ENCODE measurements around the gene MTCL1.

MTCL1 gene

GRCh38 chr18:8816220-8816619, 110.9 kb downstream of the MTCL1 start:
- no peak for DNase-seq

- DNase-seq: no peak
These were observed 111.5 kb downstream of the MTCL1 start for GRCh38 chr18:8816816-8817215.

DNA sequence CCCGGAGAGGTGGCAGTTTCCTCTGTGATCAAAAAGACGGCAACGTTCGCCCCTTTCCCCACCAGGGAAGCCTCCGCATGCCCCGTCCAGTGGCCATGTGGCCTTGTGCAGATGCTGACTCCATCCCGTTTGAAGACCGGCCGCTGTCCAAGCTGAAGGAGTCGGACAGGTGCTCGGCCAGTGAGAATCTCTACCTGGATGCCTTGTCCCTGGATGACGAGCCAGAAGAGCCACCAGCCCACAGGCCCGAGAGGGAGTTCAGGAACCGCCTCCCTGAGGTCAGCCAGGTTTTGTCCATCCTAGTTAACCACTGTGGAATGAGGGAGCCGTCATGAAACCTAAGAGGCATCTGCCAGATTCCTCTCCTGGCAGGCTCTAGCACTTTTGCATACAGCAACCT, 113.6 kb downstream of the MTCL1 start:
- no peak for DNase-seq

GRCh38 chr18:8820396-8821082, 115.2 kb downstream of the MTCL1 start:
- DNase-seq: no peak

- DNase-seq: no peak
These were observed 115.7 kb downstream of the MTCL1 start for GRCh38 chr18:8821083-8821465.

- no peak for DNase-seq
These were observed 116.2 kb downstream of the MTCL1 start for GRCh38 chr18:8821531-8821930.

- no peak for DNase-seq
These were observed 117.3 kb downstream of the MTCL1 start for GRCh38 chr18:8822643-8823042.

DNA sequence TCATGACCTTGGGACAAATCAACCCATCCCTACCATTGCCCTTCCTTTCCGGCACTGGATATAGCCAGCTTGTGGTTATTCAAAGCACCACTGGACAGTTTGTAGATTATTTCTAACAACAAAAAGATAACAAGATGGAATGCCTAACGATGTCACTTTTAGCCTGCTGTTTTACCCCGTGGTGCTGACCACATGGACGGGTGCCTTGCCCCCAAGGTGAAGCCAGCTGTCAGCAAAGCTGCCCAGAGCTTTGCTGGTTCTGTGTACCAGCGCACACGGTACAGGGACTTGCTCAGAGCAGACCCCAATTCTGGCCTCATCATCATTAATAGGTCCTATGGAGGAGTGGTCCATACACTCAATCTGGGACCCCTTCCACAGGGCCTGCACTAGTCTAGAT, 118.2 kb downstream of the MTCL1 start:
- no peak for DNase-seq

DNA sequence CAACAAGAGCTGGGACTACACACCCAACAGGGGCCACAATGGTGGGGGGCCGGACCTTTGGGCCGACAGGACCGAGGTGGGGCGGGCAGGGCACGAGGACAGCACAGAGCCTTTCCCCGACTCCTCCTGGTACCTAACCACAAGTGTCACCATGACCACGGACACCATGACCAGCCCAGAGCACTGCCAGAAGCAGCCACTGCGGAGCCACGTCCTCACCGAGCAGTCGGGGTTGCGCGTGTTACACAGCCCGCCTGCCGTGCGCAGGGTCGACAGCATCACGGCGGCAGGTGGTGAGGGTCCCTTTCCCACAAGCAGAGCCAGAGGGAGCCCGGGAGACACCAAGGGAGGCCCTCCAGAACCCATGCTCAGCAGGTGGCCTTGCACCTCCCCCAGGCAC, 119.5 kb downstream of the MTCL1 start:
- DNase-seq: no peak

DNA sequence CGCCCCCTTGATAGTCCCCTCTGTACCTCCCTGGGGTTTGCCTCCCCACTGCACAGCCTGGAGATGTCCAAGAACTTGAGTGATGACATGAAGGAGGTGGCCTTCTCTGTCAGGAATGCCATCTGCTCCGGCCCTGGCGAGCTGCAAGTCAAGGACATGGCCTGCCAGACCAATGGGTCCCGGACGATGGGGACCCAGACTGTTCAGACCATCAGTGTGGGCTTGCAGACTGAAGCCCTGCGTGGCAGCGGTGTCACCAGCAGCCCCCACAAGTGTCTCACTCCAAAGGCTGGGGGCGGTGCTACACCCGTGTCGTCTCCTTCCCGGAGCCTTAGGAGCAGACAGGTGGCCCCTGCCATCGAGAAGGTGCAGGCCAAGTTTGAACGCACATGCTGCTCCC, 119.9 kb downstream of the MTCL1 start:
- DNase-seq: no peak

DNA sequence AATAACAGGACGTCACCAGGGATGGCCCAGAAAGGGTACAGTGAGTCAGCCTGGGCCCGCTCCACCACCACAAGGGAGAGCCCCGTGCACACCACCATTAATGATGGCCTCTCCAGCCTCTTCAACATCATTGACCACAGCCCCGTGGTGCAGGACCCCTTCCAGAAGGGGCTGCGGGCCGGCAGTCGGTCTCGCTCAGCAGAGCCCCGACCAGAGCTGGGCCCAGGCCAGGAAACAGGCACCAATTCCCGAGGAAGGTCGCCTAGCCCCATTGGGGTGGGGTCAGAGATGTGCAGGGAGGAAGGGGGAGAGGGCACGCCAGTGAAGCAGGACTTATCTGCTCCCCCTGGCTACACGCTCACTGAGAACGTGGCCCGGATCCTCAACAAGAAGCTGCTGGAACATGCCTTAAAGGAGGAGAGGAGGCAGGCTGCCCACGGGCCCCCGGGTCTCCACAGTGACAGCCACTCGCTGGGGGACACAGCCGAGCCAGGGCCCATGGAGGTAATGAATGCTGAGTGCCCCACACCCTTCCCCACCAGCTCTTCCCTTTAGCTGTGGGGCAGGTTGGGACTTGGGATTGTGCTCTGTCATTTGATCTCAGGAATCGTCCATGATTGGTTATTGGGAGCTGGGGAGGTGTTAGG, 120.5 kb downstream of the MTCL1 start:
- DNase-seq: no peak

DNA sequence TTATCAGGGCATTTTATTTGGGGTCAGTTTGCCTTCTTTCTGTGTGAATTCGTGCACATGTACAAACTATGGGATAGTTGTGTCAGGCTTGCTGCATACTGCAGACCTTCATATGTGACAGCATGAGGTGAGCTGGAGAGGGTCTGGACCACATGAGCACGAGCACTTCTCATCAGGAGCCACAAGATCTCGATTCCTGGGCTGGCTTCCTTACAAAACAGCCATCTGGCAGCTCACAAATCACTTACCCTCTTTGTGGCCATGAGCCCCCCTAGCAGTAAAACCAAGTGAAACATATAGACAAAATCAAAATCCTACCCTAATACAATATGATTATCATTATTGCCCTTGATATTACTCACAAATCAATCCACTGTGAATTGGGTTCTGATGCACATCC, 121.2 kb downstream of the MTCL1 start:
- DNase-seq: no peak

DNA sequence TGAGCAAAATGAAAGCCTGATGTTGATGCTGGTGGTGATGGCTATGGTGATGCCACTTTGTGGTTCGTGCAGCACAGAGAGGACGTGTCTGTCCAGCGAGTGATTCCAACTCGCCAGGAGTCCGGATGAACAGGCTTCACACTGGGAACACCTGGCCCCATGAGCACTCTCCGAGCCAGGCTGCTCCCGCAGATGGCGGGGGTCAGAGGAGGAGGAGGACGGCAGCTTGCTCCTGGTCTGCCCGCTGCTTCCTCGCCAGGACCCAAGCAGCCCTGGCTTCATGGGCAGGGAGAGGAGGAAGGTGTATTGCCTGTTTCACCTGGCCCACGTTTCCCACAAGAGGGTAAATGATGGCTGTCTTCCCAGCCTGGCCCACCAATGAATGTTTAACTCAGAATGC, 121.6 kb downstream of the MTCL1 start:
- no peak for DNase-seq

DNA sequence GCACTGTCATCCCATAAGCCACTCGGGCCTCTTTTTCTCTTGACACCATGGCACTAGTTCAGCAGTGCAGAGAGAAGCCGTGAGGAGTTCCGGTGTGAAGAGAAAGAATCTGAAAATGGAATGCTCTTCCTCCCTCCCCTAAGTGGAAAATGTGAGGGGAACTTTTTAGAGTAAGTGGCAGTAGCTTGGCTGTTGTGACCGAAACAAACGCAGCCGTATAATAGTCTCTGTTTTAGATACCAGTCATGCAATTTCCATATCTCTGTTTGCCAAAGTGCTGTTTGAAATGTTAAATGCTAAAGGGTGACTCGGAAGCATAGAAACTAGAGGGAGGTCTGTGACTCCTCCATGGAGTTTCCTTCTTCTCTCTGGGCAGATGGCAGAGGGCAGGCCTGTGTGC, 122.9 kb downstream of the MTCL1 start:
- no peak for DNase-seq

DNA sequence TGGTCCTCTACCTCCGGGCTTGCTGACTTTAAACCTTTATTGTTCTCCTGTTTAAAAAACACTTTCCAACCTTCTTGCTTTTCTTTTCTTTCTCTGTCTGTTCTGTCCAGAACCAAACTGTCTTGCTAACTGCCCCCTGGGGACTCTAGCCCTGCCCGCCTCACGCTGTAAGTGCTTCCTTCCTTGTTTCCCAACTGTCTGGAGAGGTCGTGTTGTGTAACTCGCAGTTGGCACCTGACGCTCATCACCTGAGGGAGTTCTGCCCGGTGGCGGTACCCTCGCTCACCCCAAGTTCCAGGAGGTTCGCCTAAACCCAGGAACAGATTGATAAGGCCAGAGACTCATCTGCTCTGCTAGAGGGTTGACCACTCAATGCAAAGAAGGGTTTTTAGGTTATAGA, 123.4 kb downstream of the MTCL1 start:
- DNase-seq: no peak

DNA sequence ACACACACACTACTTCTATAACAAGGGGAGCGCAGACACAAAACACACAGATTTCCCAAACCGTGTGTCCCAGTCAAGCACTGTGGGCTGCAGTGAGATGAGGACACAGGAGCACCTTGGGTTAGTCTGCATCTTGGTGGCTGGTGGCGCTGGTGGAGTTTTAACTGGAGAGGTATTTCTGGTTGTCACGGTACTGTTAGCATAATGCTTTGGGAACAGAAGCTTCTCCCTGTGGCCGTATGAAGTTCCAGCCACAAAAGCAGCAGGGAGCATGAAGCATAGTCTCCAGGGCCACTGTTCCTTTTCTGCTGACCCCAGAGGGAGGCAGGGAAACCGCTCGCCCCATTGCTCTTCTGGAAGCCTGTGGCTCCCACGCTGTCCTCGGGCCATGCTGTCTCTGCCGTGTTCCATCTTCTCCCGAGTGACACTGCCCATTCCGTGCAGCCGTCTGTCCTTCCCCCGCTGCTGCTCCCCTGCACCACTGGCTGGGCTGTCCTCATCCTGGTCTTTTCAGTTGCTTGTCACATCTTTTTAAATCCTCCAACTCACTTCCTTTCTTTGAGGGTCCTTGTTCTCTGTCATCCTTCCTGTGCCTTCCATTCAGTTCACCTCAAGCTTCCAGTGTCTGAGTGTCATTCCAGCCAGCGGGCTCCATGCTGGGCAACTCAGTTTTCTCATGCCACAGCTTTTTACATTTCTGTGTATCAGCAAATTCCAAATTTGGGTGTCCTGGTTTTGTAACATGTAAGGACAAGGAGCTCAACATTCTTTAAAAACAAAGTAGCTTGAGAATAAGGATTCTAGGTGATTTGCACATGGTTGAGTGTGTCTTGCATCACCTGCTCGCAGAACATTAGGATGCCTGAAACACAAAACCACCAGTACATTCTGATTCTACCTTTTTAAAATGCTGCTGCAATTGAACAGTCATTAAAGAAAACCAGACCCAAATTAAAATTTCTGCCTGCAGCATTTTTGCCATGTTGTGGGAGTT, 125.0 kb downstream of the MTCL1 start:
- DNase-seq: no peak

DNA sequence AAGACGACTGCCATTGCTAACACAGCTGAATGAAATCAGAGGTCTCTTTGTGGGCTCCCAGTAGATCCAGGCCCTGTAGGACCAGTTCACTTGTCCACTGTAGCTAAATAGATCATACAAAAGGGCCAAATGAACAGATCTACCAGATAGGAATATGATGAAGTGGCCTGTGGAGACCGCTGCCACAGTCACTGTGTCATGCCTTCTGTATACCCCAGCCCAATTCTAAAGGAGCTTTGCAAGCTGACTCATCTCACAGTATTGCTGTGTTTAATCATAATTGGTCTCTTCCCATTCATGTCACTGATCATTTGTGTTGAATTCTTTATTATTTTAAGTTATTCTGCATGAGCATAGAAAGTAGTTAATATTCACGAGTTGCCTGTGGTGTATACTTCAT, 125.8 kb downstream of the MTCL1 start:
- DNase-seq: no peak

DNA sequence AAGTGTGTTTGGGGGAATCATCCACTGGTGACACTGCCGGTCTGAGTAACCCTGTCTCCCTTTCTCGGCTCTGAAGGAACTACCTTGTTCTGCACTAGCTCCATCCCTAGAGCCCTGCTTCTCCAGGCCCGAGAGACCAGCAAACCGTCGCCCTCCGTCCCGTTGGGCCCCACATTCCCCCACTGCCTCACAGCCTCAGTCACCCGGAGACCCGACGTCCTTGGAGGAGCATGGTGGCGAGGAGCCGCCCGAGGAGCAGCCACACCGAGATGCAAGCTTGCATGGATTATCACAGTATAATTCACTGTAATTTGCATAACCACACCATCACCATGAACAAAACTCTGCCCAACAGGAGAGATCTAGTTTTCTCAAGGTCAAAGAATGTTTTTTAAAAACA, 126.2 kb downstream of the MTCL1 start:
- no peak for DNase-seq

DNA sequence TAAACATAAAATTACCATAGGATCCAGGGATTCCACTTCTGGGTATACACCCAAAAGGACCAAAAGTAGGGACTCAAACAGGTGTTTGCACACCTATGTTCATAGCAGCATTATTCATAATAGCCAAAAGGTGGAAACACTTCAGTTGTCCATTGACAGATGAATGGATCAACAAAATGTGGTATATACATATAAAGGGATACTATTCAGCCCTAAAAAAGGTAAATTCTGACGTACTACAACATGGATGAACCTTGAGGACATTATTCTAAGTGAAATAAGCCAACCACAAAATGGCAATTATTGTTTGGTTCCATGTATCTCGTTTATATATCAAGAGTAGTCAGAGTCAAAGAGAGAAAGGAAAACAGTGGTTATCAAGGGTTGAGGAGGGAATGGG, 128.1 kb downstream of the MTCL1 start:
- DNase-seq: no peak

DNA sequence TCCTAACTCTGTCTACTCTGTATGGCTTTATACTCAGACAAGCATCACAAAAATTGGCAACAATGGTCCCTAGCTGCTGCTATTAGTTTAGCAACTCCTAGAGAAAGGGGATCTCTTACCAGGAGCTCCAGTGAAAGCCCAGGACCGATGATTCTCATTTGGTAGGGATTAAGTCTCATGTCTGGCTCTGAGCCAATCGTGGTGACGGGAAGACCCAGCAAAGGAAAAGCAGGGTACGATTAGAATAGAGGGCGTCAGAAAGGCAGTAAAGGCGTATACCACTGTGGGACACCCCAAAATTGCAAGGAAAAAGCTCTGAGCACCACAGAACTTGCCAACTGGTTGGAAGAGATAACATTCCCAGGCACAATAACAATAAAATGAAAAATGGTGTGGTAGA, 129.5 kb downstream of the MTCL1 start:
- DNase-seq: no peak

GRCh38 chr18:8835521-8835953, 130.2 kb downstream of the MTCL1 start:
- DNase-seq: no peak

- DNase-seq: no peak
These were observed 133.9 kb downstream of the MTCL1 start for GRCh38 chr18:8839281-8839680.

DNA sequence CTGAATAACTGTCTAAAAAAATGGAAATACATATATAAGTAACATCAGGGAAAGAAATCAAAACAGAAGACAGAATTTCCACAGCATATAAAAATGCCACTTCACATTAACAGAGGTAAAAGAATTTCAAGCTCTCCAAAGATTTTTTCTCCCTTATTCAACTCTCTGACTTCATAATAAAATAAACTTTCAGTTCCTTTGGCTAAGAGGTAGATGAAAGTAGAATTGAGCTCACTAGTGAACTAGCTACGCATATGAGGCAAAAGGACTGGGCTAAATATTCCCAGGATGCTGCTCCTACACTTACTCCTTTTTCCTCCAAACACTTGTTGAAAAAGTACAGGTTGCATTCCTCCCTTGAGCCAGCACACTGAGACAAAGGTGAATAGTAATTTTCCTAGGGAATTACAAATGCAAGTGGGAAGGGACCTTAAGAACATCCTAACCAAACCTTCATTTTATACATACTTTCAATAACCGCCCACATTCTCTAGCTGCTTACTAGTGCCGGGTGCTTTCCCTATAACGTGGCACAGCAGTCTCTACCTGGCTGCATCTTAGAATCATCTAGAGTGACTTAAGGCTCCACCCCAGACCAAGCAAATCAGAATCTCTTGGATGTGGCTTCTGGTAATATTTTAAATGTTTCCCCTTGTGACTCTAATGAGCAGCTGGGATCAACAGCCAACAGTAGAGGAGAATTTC, 136.6 kb downstream of the MTCL1 start:
- DNase-seq: no peak

Measured in activated T-cell treated with anti-CD3 and anti-CD28 coated beads for 4 hours (primary cell).